Right cardiac atrium (tissue), 5 donors: ENCODE data around the gene BRD7. TPM values are rescaled to one million over a fixed set of nuclear protein-coding genes. Genes with fewer than 3 reads are reported as not detected.

Experiments used
- ATAC-seq, 2 donors: fragments of 200-7000 bp; cut with Tn5 transposase; one replicate each; pipeline versions ENCODE4 v1.8.0 to v1.9.1; 2020; ENCODE audit warnings: moderate library complexity in 2 of 2, mild to moderate bottlenecking in 1 of 2
- DNase-seq, 3 donors: peaks; one replicate each; pipeline ENCODE4 v3.0.0-alpha.2; 2020
- H3K27ac ChIP-seq: one replicate; pipeline ENCODE4 v1.5.1; 2013; ENCODE audit warnings: mild to moderate bottlenecking, low read length, control low read depth, moderate library complexity
- H3K27me3 ChIP-seq: one replicate; pipeline ENCODE4 v1.6.1; 2013; ENCODE audit not compliant: control insufficient read depth, insufficient read depth
- H3K4me1 ChIP-seq: one replicate; pipeline ENCODE4 v1.6.1; 2013; ENCODE audit warnings: low read length; ENCODE audit not compliant: control insufficient read depth, insufficient read depth
- H3K4me3 ChIP-seq: one replicate; pipeline ENCODE4 v1.5.1; 2013; ENCODE audit warnings: low read length, control low read depth
- H3K9me3 ChIP-seq: one replicate; pipeline ENCODE4 v1.6.1; 2013; ENCODE audit warnings: low read length; ENCODE audit not compliant: control insufficient read depth
- WGBS: extraction: QIAGEN DNeasy Blood & Tissue Kit; methylation state at CpG from one replicate; pipeline ENCODE4 v1.1.7; 2013; 5-methylcytosine and 5-hydroxymethylcytosine counted together
- intact Hi-C, 4 donors: fragments of 100-400 bp; cut with DNase I; formaldehyde crosslinking; loops; one replicate each; pipeline versions ENCODE4 v1.11.0 to v1.14.0; 2022 to 2023
- polyA plus RNA-seq: library from polyadenylated mRNA; stranded (reverse); fragments of 200-250 nt; gene quantifications from one replicate; pipeline ENCODE4 v1.2.3, GENCODE V29; 2013
- total RNA-seq, 4 donors: library from RNA; stranded (reverse); fragmentation: NEBNext Ultra II Directional; extraction: Animal tissue kit (Norgen Biotek cat#: 25700); gene quantifications; one replicate each; pipeline ENCODE4 v1.2.1, GENCODE V29; 2021
- donor health status: healthy with polysubstance abuse.
- donor health status: DM: no; HTN: yes; CAD: no.
- donor health status: DM: no; HTN: no; CAD: no.
- donor health status: DM: no; HTN: yes; CAD: no; lungs with severe emphysema.
- donor health status: DM: yes; HTN: yes; CAD: no.

BRD7 gene
- total and polyA plus RNA-seq, 5 donors: 33.8 to 48.0 (median 43.6) TPM

GRCh38 chr16:50301626-50302471, 66.9 kb downstream of the BRD7 start:
- ATAC-seq (peak in 1 of 2 donors; percentile 26), DNase-seq (peak; percentile 45 to 59 (median 56))
- H3K27ac ChIP-seq: no peak overlapping the region
- no peak overlapping the region for H3K4me3 ChIP-seq
- H3K4me1 ChIP-seq: no peaks in the 10 kb centered on the region
- H3K27me3 ChIP-seq: no peaks in the 10 kb centered on the region
- 82% methylated on average over 21 of the region's 21 CpGs for WGBS
- intact Hi-C loops: loop anchor here in 1 of 4 donors (10.0 kb wide), 1 partner anchor 57 kb away; no protein-coding TSS in a partner anchor
- no peaks in the 10 kb centered on the region for H3K9me3 ChIP-seq

DNA sequence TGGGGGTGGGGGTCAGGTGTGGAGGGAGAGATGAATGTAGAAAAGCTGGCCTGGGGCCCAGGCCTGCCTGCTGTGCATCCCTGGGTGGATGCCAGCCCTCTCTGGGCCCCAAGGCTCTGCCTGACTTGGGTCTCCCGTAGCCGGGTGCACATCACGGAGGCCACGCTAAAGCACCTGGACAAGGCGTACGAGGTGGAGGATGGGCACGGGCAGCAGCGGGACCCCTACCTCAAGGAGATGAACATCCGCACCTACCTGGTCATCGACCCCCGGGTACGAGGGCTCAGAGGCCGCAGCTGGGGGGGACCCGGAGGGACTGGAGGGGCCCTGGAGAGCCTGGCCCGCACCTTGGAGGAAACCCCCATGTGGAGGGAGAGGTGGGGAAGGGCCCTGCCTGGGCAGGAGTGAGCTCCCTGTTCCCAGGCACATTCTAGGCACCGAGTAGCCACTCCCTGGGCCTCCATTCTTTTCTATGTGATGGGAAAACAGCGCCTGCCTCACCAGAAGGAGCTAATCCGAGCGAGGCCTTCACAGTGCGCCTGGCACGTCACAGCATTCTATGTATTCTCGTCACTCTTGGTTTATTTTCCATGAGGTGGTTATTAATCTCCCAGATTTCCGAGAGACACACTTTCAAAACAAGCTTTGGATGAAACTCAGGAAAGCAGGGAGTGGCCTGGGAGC, 67.7 kb downstream of the BRD7 start:
- WGBS: 90% methylated on average over 23 of the region's 23 CpGs
- H3K27me3 ChIP-seq: no peaks in the 10 kb centered on the region
- H3K9me3 ChIP-seq: no peaks in the 10 kb centered on the region
- intact Hi-C loops: loop anchor here in 1 of 4 donors (10.0 kb wide), 1 partner anchor 56 kb away; no protein-coding TSS in a partner anchor
- no peaks in the 10 kb centered on the region for H3K4me1 ChIP-seq
- ATAC-seq (no peak), DNase-seq (peak in 2 of 3 donors; percentile 40 to 61)
- H3K27ac ChIP-seq: no peak overlapping the region
- no peak overlapping the region for H3K4me3 ChIP-seq

DNA sequence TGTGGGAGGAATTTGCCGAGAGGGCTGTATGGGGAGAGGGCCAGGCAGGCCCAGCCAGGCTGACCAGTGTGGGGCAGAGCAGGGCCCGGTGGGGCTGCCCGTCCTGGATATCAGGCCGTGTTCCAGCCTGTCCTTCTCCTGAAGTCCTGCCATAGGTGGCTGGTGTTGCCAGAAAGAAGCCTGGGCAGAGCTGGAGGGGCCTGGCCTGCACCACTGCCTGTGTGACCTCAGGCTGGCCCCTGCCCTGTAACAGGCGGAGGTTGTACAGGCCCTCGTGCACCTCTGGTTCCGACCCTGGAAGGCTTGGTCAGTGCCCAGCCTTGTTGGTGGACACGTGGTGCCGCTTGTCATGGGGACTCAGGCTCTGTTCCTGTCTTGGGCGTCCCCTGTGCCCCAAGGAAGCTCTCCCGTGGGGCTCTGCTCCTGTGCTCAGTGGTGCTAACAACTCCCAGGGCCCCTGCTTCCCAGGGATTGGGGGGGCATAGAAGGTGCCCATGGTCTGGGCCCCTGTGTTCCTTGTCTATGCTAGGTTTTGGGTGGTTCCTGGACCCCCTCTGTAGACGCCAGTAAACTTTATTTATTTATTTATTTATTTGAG, 69.2 kb downstream of the BRD7 start:
- DNase-seq (peak in 1 of 3 donors; percentile 52), ATAC-seq (no peak)
- Histone ChIP-seq H3K4me1 (no peaks in the 10 kb centered on the region), H3K27ac (no peak overlapping the region), H3K27me3 (no peaks in the 10 kb centered on the region), H3K9me3 (no peaks in the 10 kb centered on the region), H3K4me3 (no peak overlapping the region)
- intact Hi-C loops: loop anchor here in 1 of 4 donors (10.0 kb wide), 1 partner anchor 55 kb away; no protein-coding TSS in a partner anchor
- 84% methylated on average over 12 of the region's 12 CpGs for WGBS

DNA sequence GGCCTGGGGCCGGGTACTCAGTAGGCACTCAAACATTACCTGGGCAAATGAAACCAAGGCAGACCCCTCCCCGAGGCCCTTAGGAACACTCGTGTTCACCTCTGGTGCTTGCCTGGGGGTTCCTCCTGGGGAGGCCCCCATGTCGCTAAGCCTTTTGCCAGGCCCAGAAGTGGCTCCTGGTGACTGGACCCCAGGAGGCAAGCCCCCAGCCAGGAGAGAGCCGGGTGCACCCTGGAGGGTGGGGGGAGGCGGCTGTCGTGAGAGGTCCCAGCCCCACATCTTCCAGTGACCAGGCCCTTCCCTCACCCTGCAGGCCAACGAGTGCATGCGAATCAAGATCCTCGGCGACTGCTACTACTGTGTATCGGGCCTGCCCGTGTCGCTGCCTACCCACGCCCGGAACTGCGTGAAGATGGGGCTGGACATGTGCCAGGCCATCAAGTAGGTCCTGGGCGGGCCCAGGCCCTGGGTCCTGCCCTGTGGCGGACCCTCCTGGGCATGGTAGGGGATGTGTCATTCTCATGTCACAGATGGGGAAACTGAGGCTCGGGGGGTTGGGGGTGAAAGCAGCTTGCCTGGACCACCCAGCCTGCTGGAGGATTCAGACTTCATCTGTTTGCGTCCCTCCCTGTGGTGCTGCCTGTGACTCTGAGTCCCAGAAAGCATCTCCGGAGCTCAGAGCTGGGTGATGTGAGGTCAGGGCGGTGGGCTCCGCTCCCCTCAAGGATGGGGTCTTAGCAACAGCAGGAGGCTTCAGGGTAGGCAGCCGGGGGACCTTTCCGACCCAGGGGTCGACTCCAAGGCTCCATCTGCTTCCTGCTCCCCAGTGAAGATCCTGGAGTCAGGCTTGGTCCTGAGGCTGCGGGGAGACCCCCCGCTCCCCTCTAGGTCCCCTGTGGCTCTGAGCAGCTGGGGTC, 69.9 kb downstream of the BRD7 start:
- Histone ChIP-seq H3K4me1 (no peaks in the 10 kb centered on the region), H3K4me3 (no peak overlapping the region), H3K9me3 (no peaks in the 10 kb centered on the region), H3K27me3 (no peaks in the 10 kb centered on the region), H3K27ac (no peak overlapping the region)
- DNase-seq (peak in 2 of 3 donors; percentile 51 to 57), ATAC-seq (no peak)
- intact Hi-C loops: no loop called here
- WGBS: 89% methylated on average over 29 of the region's 29 CpGs

- H3K27ac ChIP-seq: no peak overlapping the region
- ATAC-seq (no peak), DNase-seq (no peak)
- H3K27me3 ChIP-seq: no peaks in the 10 kb centered on the region
- H3K4me3 ChIP-seq: no peak overlapping the region
- intact Hi-C loops: no loop called here
- H3K4me1 ChIP-seq: no peaks in the 10 kb centered on the region
- WGBS: 94% methylated on average over 7 of the region's 7 CpGs
- no peaks in the 10 kb centered on the region for H3K9me3 ChIP-seq
Measured at GRCh38 chr16:50298075-50298460, 70.7 kb downstream of the BRD7 start.

GRCh38 chr16:50297301-50298074, 71.3 kb downstream of the BRD7 start:
- peak in 1 of 2 donors; percentile 28 for ATAC-seq
- WGBS: 56% methylated on average over 15 of the region's 15 CpGs
- Histone ChIP-seq H3K27ac (no peak overlapping the region), H3K4me1 (no peaks in the 10 kb centered on the region), H3K27me3 (no peaks in the 10 kb centered on the region), H3K4me3 (no peak overlapping the region), H3K9me3 (no peaks in the 10 kb centered on the region)
- intact Hi-C loops: no loop called here
- DNase-seq: peak in 2 of 3 donors; percentile 42 to 46

GRCh38 chr16:50296807-50297206, 72.0 kb downstream of the BRD7 start:
- 90% methylated on average over 2 of the region's 2 CpGs for WGBS
- ATAC-seq (no peak), DNase-seq (peak in 1 of 3 donors; percentile 19)
- H3K9me3 ChIP-seq: no peaks in the 10 kb centered on the region
- no peak overlapping the region for H3K4me3 ChIP-seq
- H3K27ac ChIP-seq: no peak overlapping the region
- H3K27me3 ChIP-seq: no peaks in the 10 kb centered on the region
- intact Hi-C loops: no loop called here
- no peaks in the 10 kb centered on the region for H3K4me1 ChIP-seq

DNA sequence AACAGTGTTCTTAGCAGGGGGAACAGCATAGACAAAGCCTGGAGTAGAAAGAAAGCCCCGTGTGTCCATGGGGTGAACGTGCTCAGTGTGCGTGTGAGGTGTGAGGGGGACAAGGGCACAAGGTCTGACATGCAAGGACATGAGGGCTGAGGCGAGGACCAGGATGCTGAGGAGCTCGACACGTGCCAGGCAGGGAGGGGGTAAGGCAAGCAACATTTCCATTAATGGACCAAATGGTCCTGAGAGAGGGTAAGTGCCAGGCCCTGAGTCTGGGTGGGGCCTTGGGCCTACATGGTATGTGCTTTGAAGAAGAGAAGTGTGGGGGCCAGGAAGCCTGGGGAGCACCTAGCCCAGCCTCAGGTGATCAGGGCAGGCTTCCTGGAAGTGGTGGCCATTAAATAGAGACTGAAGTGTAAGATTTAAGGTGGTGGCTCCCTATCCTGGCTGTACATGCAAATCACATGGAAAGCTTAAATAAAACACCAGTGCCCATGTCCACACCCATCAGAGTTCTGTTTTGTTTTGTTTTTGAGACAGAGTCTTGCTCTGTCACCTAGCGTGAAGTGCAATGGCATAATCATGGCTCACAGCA, 73.2 kb downstream of the BRD7 start:
- peak; percentile 7 to 35 (median 30) for DNase-seq
- WGBS: 94% methylated on average over 7 of the region's 7 CpGs
- Histone ChIP-seq H3K27ac (no peak overlapping the region), H3K4me3 (no peak overlapping the region), H3K4me1 (no peaks in the 10 kb centered on the region), H3K27me3 (no peaks in the 10 kb centered on the region), H3K9me3 (no peaks in the 10 kb centered on the region)
- intact Hi-C loops: no loop called here
- no peak for ATAC-seq

- intact Hi-C loops: no loop called here
- DNase-seq (peak in 2 of 3 donors; percentile 5 to 10), ATAC-seq (no peak)
- no peaks in the 10 kb centered on the region for H3K4me1 ChIP-seq
- 83% methylated on average over 4 of the region's 4 CpGs for WGBS
- H3K4me3 ChIP-seq: no peak overlapping the region
- no peak overlapping the region for H3K27ac ChIP-seq
- H3K27me3 ChIP-seq: no peaks in the 10 kb centered on the region
- no peaks in the 10 kb centered on the region for H3K9me3 ChIP-seq
Measured at GRCh38 chr16:50294955-50295354, 73.8 kb downstream of the BRD7 start.
